ENCODE results near the gene LGI1.
A peak's percentile ranks its signal among the peaks of the same experiment; 100 is the strongest.

GRCh38 chr10:93757136-93757535 lies 600 bp upstream of the LGI1 start:
- no peak for TF ChIP-seq EZH2 (IDR thresholded peaks at IDR 0.05; ENCODE audit: borderline replicate concordance, insufficient read depth, low read length, poor library complexity, severe bottlenecking)
- TF ChIP-seq CTCF (IDR thresholded peaks at IDR 0.05; ENCODE audit: poor library complexity, severe bottlenecking) = peak; percentile 52
- TF ChIP-seq SMC3 (conservative IDR thresholded peaks at IDR 0.05; ENCODE audit: poor library complexity) = no peak
- TF ChIP-seq REST (IDR thresholded peaks at IDR 0.05; ENCODE audit: borderline replicate concordance) = peak; percentile 24
- no peak for TF ChIP-seq RAD21 (conservative IDR thresholded peaks at IDR 0.05)
- peak; percentile 86 for TF ChIP-seq POLR2AphosphoS5 (IDR thresholded peaks at IDR 0.05)
- no peak for TF ChIP-seq TAF1 (IDR thresholded peaks at IDR 0.05; ENCODE audit: low read depth)
